Upper lobe of right lung (tissue), 1 donor: ENCODE measurements around the gene LARGE1. TPM values are rescaled to one million over a fixed set of nuclear protein-coding genes. Genes with fewer than 3 reads are reported as not detected.

ENCODE experiments used
- ATAC-seq: fragments of 200-7000 bp; cut with Tn5 transposase; one replicate; pipeline ENCODE4 v1.9.1; 2020; ENCODE audit warnings: mild to moderate bottlenecking, moderate library complexity
- DNase-seq: peaks from one replicate; pipeline ENCODE4 v3.0.0-alpha.2; 2020
- H3K27ac ChIP-seq: fragments of 200-600 bp; one replicate; pipeline ENCODE4 v1.8.0; 2022
- H3K27me3 ChIP-seq: fragments of 200-600 bp; one replicate; pipeline ENCODE4 v1.8.0; 2022; ENCODE audit warnings: mild to moderate bottlenecking
- H3K36me3 ChIP-seq: fragments of 200-600 bp; one replicate; pipeline ENCODE4 v1.8.0; 2022
- H3K4me1 ChIP-seq: fragments of 200-600 bp; one replicate; pipeline ENCODE4 v1.8.0; 2022
- H3K4me3 ChIP-seq: fragments of 200-600 bp; one replicate; pipeline ENCODE4 v1.8.0; 2022; ENCODE audit warnings: mild to moderate bottlenecking
- H3K9me3 ChIP-seq: fragments of 200-600 bp; one replicate; pipeline ENCODE4 v1.8.0; 2022
- intact Hi-C: fragments of 100-400 bp; cut with DNase I; formaldehyde crosslinking; loops from one replicate; pipeline ENCODE4 v1.11.0; 2022
- total RNA-seq: library from RNA; stranded (reverse); fragmentation: NEBNext Ultra II Directional; extraction: Animal tissue kit (Norgen Biotek cat#: 25700); gene quantifications from one replicate; pipeline ENCODE4 v1.2.1, GENCODE V29; 2021
- TF ChIP-seq, protein P1 (sequence below): fragments of 200-600 bp; IDR thresholded peaks from one replicate; pipeline ENCODE4 v1.8.0; 2022; ENCODE audit warnings: antibody characterized with exemption
- donor health status: DM: no; HTN: yes; CAD: no; lungs with severe emphysema.

Gene LARGE1
- total RNA-seq, 1 donor from 2014 or later = 33.5 TPM

GRCh38 chr22:33300165-33300564 is 620.1 kb downstream of the LARGE1 start:
- Histone ChIP-seq H3K9me3 (no peaks in the 10 kb centered on the region), H3K27me3 (no peaks in the 10 kb centered on the region), H3K4me1 (no peaks in the 10 kb centered on the region), H3K4me3 (no peak overlapping the region), H3K36me3 (no peaks in the 10 kb centered on the region), H3K27ac (no peak overlapping the region)
- ATAC-seq (no peak), DNase-seq (no peak)
- intact Hi-C loops = no loop called here
- TF ChIP-seq, protein P1, sequence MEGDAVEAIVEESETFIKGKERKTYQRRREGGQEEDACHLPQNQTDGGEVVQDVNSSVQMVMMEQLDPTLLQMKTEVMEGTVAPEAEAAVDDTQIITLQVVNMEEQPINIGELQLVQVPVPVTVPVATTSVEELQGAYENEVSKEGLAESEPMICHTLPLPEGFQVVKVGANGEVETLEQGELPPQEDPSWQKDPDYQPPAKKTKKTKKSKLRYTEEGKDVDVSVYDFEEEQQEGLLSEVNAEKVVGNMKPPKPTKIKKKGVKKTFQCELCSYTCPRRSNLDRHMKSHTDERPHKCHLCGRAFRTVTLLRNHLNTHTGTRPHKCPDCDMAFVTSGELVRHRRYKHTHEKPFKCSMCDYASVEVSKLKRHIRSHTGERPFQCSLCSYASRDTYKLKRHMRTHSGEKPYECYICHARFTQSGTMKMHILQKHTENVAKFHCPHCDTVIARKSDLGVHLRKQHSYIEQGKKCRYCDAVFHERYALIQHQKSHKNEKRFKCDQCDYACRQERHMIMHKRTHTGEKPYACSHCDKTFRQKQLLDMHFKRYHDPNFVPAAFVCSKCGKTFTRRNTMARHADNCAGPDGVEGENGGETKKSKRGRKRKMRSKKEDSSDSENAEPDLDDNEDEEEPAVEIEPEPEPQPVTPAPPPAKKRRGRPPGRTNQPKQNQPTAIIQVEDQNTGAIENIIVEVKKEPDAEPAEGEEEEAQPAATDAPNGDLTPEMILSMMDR = no peak

DNA sequence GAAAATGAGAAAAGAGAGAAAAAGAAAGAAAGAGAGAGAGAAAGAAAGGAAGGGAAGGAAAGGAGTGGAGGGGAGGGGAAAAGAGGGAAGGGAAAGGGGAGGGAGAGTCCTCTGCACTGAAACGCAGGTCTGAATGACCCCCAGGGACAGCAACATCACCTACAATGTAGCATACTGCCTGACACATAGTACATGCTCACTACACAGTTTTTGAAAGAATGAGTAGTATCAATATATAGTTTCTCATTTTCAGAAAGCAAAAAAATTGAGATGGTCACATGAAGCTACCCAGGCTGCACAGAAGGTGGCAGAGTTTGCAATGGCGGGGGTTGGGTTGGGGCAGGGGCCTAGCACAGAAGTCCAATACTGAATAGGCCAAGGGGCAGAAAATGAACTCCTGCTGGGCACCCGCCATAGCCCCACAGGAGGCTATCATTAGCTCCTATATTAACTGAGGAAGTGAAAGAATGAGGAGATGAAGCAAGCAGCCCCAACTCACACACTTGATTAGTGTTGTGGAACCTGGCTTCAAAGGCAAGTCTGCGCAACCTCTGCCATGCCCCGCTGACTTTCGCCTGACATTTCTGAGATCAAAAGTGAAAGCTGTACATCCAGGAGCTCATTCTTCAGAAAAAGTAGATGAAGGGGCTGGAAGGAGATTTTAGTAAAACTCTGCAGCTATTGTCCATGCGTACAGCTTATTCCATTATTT is 620.9 kb downstream of the LARGE1 start:
- Histone ChIP-seq H3K4me3 (no peak overlapping the region), H3K27me3 (no peaks in the 10 kb centered on the region), H3K4me1 (no peaks in the 10 kb centered on the region), H3K9me3 (no peaks in the 10 kb centered on the region), H3K36me3 (no peaks in the 10 kb centered on the region), H3K27ac (no peak overlapping the region)
- ATAC-seq (peak; percentile 16), DNase-seq (no peak)
- intact Hi-C loops = no loop called here
- TF ChIP-seq, protein P1 = no peak

DNA sequence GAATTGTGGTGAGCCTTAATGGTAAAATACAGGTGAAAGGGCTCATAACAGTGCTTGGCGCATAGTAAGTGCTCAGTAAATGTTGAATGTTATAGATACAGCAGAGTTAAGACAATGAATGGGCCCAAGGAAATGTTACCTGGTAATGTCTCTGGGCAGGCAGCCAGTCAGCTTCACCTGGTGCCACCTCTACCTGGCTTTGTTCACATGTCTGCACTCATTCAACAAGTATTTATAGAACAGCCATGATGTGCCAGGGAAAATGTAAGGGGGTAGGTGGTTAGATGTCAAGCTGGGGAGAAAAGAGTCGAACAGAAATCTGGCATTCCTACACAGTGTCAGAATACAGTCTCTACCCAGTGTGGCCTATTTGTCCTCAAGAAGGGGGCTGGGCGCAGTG is 623.3 kb downstream of the LARGE1 start:
- DNase-seq (no peak), ATAC-seq (no peak)
- Histone ChIP-seq H3K27me3 (no peaks in the 10 kb centered on the region), H3K4me1 (no peaks in the 10 kb centered on the region), H3K36me3 (no peaks in the 10 kb centered on the region), H3K9me3 (no peaks in the 10 kb centered on the region), H3K27ac (no peak overlapping the region), H3K4me3 (no peak overlapping the region)
- TF ChIP-seq, protein P1 = no peak
- intact Hi-C loops = no loop called here

DNA sequence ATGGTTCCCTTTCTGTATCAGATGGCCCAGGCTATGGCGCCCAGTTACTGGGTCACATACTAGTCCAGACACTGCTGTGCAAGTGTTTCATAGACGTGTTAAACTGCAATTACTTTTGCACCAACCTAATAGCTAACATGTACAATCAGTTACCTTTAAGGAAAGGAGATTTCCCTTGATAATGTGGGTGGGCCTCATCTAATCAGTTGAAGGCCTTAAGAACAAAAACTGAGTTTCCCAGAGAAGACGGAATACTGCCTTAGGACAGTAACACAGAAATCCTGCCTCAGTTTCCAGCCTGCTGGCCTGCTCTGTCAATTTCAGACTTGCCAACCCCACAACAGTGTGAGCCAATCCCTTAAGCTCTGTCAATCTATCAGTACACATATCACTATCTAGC is 632.2 kb downstream of the LARGE1 start:
- Histone ChIP-seq H3K4me1 (no peaks in the 10 kb centered on the region), H3K4me3 (no peak overlapping the region), H3K27me3 (no peaks in the 10 kb centered on the region), H3K27ac (no peak overlapping the region), H3K9me3 (no peaks in the 10 kb centered on the region), H3K36me3 (no peaks in the 10 kb centered on the region)
- ATAC-seq (no peak), DNase-seq (no peak)
- intact Hi-C loops = no loop called here
- TF ChIP-seq, protein P1 = no peak

GRCh38 chr22:33275073-33275443 is 645.2 kb downstream of the LARGE1 start:
- no peak for ATAC-seq
- TF ChIP-seq, protein P1 = no peak
- Histone ChIP-seq H3K36me3 (peaks cover 14% of the 10 kb centered on the region), H3K27ac (no peak overlapping the region), H3K9me3 (no peaks in the 10 kb centered on the region), H3K27me3 (no peaks in the 10 kb centered on the region), H3K4me1 (no peaks in the 10 kb centered on the region), H3K4me3 (no peak overlapping the region)
- no peak for DNase-seq
- intact Hi-C loops = no loop called here
